Neural progenitor cell (in vitro differentiated cells): Measurements from ENCODE around the gene CASP3. TPM values are rescaled to one million over a fixed set of nuclear protein-coding genes. Genes with fewer than 3 reads are reported as not detected.
"Not testable (repeated sequence)": the region's sequence is repeated elsewhere in the genome, so short reads cannot be mapped to it uniquely, and the experiment has no call there.

Experiments
- DNase-seq: peaks from one replicate; pipeline ENCODE4 v3.0.0-alpha.2; 2016; ENCODE audit warnings: low spot score
- H2AFZ ChIP-seq: fragments of 200-600 bp; sonication (generic); replicated peaks from 2 replicates; pipeline ENCODE4 v1.6.1; 2016; ENCODE audit warnings: antibody characterized with exemption
- H3F3A ChIP-seq: fragments of 200-600 bp; sonication (generic); 2 replicates; pipeline ENCODE4 v1.6.1; 2016; ENCODE audit warnings: antibody characterized with exemption, low read depth
- H3K27ac ChIP-seq: fragments of 200-600 bp; sonication (generic); 2 replicates; pipeline ENCODE4 v1.5.1; 2016; ENCODE audit warnings: mild to moderate bottlenecking
- H3K27me3 ChIP-seq: fragments of 200-600 bp; sonication (generic); 2 replicates; pipeline ENCODE4 v1.6.1; 2016; ENCODE audit warnings: mild to moderate bottlenecking, moderate library complexity
- H3K36me3 ChIP-seq: fragments of 200-600 bp; sonication (generic); 2 replicates; pipeline ENCODE4 v1.5.1; 2016
- H3K4me1 ChIP-seq: fragments of 200-600 bp; sonication (generic); 2 replicates; pipeline ENCODE4 v1.6.1; 2016; ENCODE audit warnings: mixed run types
- H3K4me2 ChIP-seq: fragments of 200-600 bp; sonication (generic); 2 replicates; pipeline ENCODE4 v1.6.1; 2016
- H3K4me3 ChIP-seq: fragments of 200-600 bp; sonication (generic); 2 replicates; pipeline ENCODE4 v1.5.1; 2016
- H3K79me2 ChIP-seq: fragments of 200-600 bp; sonication (generic); 2 replicates; pipeline ENCODE4 v1.6.1; 2016; ENCODE audit warnings: low read depth
- H3K9ac ChIP-seq: fragments of 200-600 bp; sonication (generic); 2 replicates; pipeline ENCODE4 v1.6.1; 2016
- H3K9me3 ChIP-seq: fragments of 200-600 bp; sonication (generic); 2 replicates; pipeline ENCODE4 v1.5.1; 2016; ENCODE audit warnings: low read depth
- H4K20me1 ChIP-seq: fragments of 200-600 bp; sonication (generic); 2 replicates; pipeline ENCODE4 v1.6.1; 2016; ENCODE audit warnings: low read depth
- H3K27ac Mint-ChIP-seq: 3 replicates; pipeline ENCODE4 v1.8.0; 2021; ENCODE audit warnings: mixed read lengths
- H3K27me3 Mint-ChIP-seq: 2 replicates; pipeline ENCODE4 v1.8.0; 2022; ENCODE audit warnings: low read depth, mild to moderate bottlenecking, inconsistent platforms, moderate library complexity, mixed read lengths; ENCODE audit not compliant: insufficient read depth
- H3K36me3 Mint-ChIP-seq: 3 replicates; pipeline ENCODE4 v1.8.0; 2021; ENCODE audit warnings: mixed read lengths
- H3K4me1 Mint-ChIP-seq: 3 replicates; pipeline ENCODE4 v1.8.0; 2021; ENCODE audit warnings: mixed read lengths
- H3K4me3 Mint-ChIP-seq: 3 replicates; pipeline ENCODE4 v1.8.0; 2021; ENCODE audit warnings: mild to moderate bottlenecking, moderate library complexity, mixed read lengths
- H3K9me3 Mint-ChIP-seq: 3 replicates; pipeline ENCODE4 v1.8.0; 2020; ENCODE audit warnings: mixed read lengths
- EZH2 ChIP-seq: fragments of 200-600 bp; sonication (generic); IDR thresholded peaks from 2 replicates; pipeline ENCODE4 v1.6.1; 2017; ENCODE audit warnings: antibody characterized with exemption, mild to moderate bottlenecking, moderate library complexity
- EZH2phosphoT487 ChIP-seq: fragments of 200-600 bp; sonication (generic); IDR thresholded peaks from 2 replicates; pipeline ENCODE4 v1.6.1; 2017; ENCODE audit warnings: antibody characterized with exemption
- total RNA-seq: library from RNA; depleted of rRNA; stranded (reverse); fragments of >200 nt; gene quantifications from 2 replicates; pipeline ENCODE4 v1.2.3, GENCODE V29; 2015; ENCODE audit warnings: low replicate concordance
- TF ChIP-seq, protein P1 (sequence below): fragments of 200-600 bp; sonication (generic); IDR thresholded peaks from 2 replicates; pipeline ENCODE4 v1.5.1; 2017; ENCODE audit warnings: antibody characterized with exemption, mild to moderate bottlenecking

Gene CASP3
- total RNA-seq, 1 donor from 2014 or later, result 69.8 TPM

DNA sequence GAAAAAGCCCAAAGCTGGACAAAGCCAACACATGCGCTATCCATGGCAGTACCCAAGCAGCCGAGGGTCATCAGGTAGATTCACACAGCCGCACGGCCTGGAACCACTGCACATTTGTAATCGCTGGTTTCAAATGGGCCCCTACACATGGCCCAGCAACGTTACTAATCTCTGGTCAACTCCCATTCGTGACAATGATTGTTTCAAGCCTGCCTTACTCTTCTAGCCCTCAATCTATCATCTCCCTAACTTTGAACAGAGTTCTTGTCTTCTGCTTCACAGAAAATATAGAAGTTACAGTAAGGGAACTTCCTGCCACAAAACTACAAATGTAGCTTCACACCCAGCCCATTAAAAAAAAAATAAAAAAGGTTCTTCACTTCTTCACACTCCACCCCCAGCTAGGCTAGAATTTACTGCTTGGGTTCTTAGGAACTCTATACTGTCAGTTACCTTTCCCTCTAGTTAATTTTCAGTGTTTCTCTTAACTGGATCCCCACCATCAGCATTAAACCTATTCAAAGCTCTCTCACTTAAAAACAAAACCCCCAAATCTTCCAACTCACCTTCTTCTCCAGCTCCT is 24.2 kb downstream of the CASP3 start:
- H3K36me3 ChIP-seq, result peaks cover 5% of the 10 kb centered on the region
- no peaks in the 10 kb centered on the region for H3K9me3 ChIP-seq
- Mint-ChIP-seq H3K27me3 (peaks cover 2% of the 10 kb centered on the region), H3K36me3 (peaks cover 53% of the 10 kb centered on the region), H3K9me3 (peaks cover 10% of the 10 kb centered on the region), H3K27ac (no peak overlapping the region), H3K4me3 (no peak overlapping the region), H3K4me1 (peaks cover 27% of the 10 kb centered on the region)
- H3K79me2 ChIP-seq, result no peaks in the 10 kb centered on the region
- H3K9ac ChIP-seq, result no peak overlapping the region
- no peak for DNase-seq
- H2AFZ ChIP-seq, result no peak overlapping the region
- H3K4me2 ChIP-seq, result no peak overlapping the region
- H4K20me1 ChIP-seq, result no peaks in the 10 kb centered on the region
- H3F3A ChIP-seq, result no peaks in the 10 kb centered on the region
- no peaks in the 10 kb centered on the region for H3K4me1 ChIP-seq
- no peak overlapping the region for H3K27ac ChIP-seq
- no peak overlapping the region for H3K4me3 ChIP-seq
- H3K27me3 ChIP-seq, result no peaks in the 10 kb centered on the region
- TF ChIP-seq EZH2phosphoT487 (no peak), EZH2 (no peak)
- TF ChIP-seq, protein P1, sequence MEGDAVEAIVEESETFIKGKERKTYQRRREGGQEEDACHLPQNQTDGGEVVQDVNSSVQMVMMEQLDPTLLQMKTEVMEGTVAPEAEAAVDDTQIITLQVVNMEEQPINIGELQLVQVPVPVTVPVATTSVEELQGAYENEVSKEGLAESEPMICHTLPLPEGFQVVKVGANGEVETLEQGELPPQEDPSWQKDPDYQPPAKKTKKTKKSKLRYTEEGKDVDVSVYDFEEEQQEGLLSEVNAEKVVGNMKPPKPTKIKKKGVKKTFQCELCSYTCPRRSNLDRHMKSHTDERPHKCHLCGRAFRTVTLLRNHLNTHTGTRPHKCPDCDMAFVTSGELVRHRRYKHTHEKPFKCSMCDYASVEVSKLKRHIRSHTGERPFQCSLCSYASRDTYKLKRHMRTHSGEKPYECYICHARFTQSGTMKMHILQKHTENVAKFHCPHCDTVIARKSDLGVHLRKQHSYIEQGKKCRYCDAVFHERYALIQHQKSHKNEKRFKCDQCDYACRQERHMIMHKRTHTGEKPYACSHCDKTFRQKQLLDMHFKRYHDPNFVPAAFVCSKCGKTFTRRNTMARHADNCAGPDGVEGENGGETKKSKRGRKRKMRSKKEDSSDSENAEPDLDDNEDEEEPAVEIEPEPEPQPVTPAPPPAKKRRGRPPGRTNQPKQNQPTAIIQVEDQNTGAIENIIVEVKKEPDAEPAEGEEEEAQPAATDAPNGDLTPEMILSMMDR, result no peak

DNA sequence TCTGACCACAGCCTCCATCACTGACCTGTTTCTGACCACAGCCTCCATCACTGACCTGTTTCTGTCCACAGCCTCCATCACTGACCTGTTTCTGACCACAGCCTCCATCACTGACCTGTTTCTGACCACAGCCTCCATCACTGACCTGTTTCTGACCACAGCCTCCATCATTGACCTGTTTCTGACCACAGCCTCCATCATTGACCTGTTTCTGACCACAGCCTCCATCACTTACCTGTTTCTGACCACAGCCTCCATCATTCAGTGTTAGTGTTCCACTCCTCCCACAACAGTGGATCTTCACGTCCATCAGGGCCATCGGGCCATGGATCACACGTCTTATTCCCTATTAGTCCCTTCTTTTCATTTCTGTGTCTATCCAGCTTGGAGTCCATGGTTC is 24.7 kb downstream of the CASP3 start:
- H3F3A ChIP-seq, H4K20me1 ChIP-seq, H3K4me3 ChIP-seq, H3K27me3 Mint-ChIP-seq, H3K27me3 ChIP-seq, H3K4me3 Mint-ChIP-seq, H3K36me3 ChIP-seq, H3K27ac ChIP-seq, H3K4me2 ChIP-seq, H3K9ac ChIP-seq, H3K4me1 ChIP-seq, H2AFZ ChIP-seq, H3K27ac Mint-ChIP-seq, H3K79me2 ChIP-seq, H3K9me3 ChIP-seq, DNase-seq: not testable (repeated sequence)
- Mint-ChIP-seq H3K4me1 (peaks cover 27% of the 10 kb centered on the region), H3K9me3 (peaks cover 10% of the 10 kb centered on the region), H3K36me3 (peaks cover 50% of the 10 kb centered on the region)

GRCh38 chr4:184621518-184621917 is 27.7 kb downstream of the CASP3 start:
- H3K4me1 ChIP-seq, result no peaks in the 10 kb centered on the region
- Mint-ChIP-seq H3K27me3 (peaks cover 4% of the 10 kb centered on the region), H3K9me3 (peaks cover 5% of the 10 kb centered on the region), H3K4me1 (peaks cover 27% of the 10 kb centered on the region), H3K36me3 (peaks cover 25% of the 10 kb centered on the region), H3K27ac (no peak overlapping the region), H3K4me3 (no peak overlapping the region)
- H3K4me3 ChIP-seq, result no peak overlapping the region
- no peak overlapping the region for H3K27ac ChIP-seq
- H4K20me1 ChIP-seq, result no peaks in the 10 kb centered on the region
- H2AFZ ChIP-seq, result no peak overlapping the region
- no peaks in the 10 kb centered on the region for H3F3A ChIP-seq
- DNase-seq, result no peak
- H3K9ac ChIP-seq, result no peak overlapping the region
- no peak overlapping the region for H3K4me2 ChIP-seq
- H3K79me2 ChIP-seq, result no peaks in the 10 kb centered on the region
- TF ChIP-seq EZH2 (no peak), EZH2phosphoT487 (no peak)
- TF ChIP-seq, protein P1, result no peak
- H3K9me3 ChIP-seq, result no peaks in the 10 kb centered on the region
- no peaks in the 10 kb centered on the region for H3K27me3 ChIP-seq
- no peaks in the 10 kb centered on the region for H3K36me3 ChIP-seq

DNA sequence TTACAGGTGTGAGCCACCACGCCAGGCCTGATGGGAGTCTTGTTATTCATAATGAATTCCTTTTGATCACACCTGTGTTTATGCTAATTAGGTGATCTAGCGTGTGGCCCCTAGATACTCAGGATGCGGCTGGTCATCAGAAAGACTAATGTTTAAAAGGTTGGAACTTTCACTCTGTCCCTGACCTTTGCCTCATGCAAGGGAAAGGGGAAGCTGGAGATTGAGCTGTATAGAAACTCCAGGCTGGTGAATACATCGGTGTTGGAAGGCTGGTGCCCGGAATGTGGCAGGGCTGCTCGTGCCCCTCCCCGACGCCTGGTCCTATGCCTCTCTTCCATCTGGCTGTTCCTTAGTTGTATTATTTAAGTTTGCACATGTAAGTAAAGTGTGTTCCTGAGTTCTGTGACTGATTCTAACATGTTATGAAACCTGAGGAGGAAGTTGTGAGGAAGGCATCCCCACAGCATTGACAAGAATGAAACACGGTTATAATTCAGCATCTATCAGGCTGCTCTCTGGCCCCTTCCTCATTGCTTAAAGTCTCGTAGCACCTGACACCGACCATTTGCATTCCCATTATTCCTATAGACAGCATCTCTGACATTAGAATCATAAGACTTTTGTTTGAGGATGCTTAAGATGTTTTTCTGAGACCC is 28.9 kb downstream of the CASP3 start:
- no peak for DNase-seq
- Histone ChIP-seq H3F3A (no peaks in the 10 kb centered on the region), H3K27me3 (no peaks in the 10 kb centered on the region), H4K20me1 (no peaks in the 10 kb centered on the region), H2AFZ (no peak overlapping the region), H3K36me3 (no peaks in the 10 kb centered on the region), H3K9ac (no peak overlapping the region), H3K9me3 (no peaks in the 10 kb centered on the region), H3K4me2 (no peak overlapping the region), H3K79me2 (no peaks in the 10 kb centered on the region), H3K27ac (no peak overlapping the region), H3K4me1 (no peaks in the 10 kb centered on the region), H3K4me3 (no peak overlapping the region)
- peaks cover 18% of the 10 kb centered on the region for H3K36me3 Mint-ChIP-seq
- TF ChIP-seq, protein P1, result no peak
- no peak for TF ChIP-seq EZH2phosphoT487
- TF ChIP-seq EZH2, result no peak
- no peak overlapping the region for H3K4me3 Mint-ChIP-seq
- H3K27me3 Mint-ChIP-seq, result peaks cover 5% of the 10 kb centered on the region
- peaks cover 5% of the 10 kb centered on the region for H3K9me3 Mint-ChIP-seq
- H3K4me1 Mint-ChIP-seq, result peaks cover 17% of the 10 kb centered on the region
- no peak overlapping the region for H3K27ac Mint-ChIP-seq
